ENCODE data around the gene MTHFD1L.

Gene MTHFD1L

GRCh38 chr6:150932996-150933395 is 67.5 kb downstream of the MTHFD1L start:
- DNase-seq (ENCODE audit: low read depth, low spot score), result no peak

- DNase-seq (ENCODE audit: low read depth, low spot score), result peak; percentile 82
Measured at GRCh38 chr6:150934380-150934779, 68.9 kb downstream of the MTHFD1L start.

- DNase-seq (ENCODE audit: low read depth, low spot score), result no peak
Measured at GRCh38 chr6:150936021-150936555, 70.6 kb downstream of the MTHFD1L start.

- DNase-seq (ENCODE audit: low read depth, low spot score), result no peak
Measured at GRCh38 chr6:150937132-150937906, 71.8 kb downstream of the MTHFD1L start.

GRCh38 chr6:150939399-150939798 is 73.9 kb downstream of the MTHFD1L start:
- no peak for DNase-seq (ENCODE audit: low read depth, low spot score)

GRCh38 chr6:150940941-150941340 is 75.4 kb downstream of the MTHFD1L start:
- DNase-seq (ENCODE audit: low read depth, low spot score), result no peak

- no peak for DNase-seq (ENCODE audit: low read depth, low spot score)
Measured at GRCh38 chr6:150949526-150949925, 84.0 kb downstream of the MTHFD1L start.

- DNase-seq (ENCODE audit: low read depth, low spot score), result no peak
Measured at GRCh38 chr6:150953851-150954250, 88.3 kb downstream of the MTHFD1L start.

GRCh38 chr6:150959166-150959565 is 93.7 kb downstream of the MTHFD1L start:
- DNase-seq (ENCODE audit: low read depth, low spot score), result peak; percentile 23

- no peak for DNase-seq (ENCODE audit: low read depth, low spot score)
Measured at GRCh38 chr6:150962436-150962835, 96.9 kb downstream of the MTHFD1L start.

- no peak for DNase-seq (ENCODE audit: low read depth, low spot score)
Measured at GRCh38 chr6:150964765-150965164, 99.3 kb downstream of the MTHFD1L start.

- DNase-seq (ENCODE audit: low read depth, low spot score), result no peak
Measured at GRCh38 chr6:150966786-150967185, 101.3 kb downstream of the MTHFD1L start.

GRCh38 chr6:150967381-150967780 is 101.9 kb downstream of the MTHFD1L start:
- no peak for DNase-seq (ENCODE audit: low read depth, low spot score)

- DNase-seq (ENCODE audit: low read depth, low spot score), result peak; percentile 34
Measured at GRCh38 chr6:150967910-150968309, 102.4 kb downstream of the MTHFD1L start.

GRCh38 chr6:150969901-150970300 is 104.4 kb downstream of the MTHFD1L start:
- DNase-seq (ENCODE audit: low read depth, low spot score), result no peak

GRCh38 chr6:150971219-150971618 is 105.7 kb downstream of the MTHFD1L start:
- DNase-seq (ENCODE audit: low read depth, low spot score), result no peak

GRCh38 chr6:150975136-150975535 is 109.6 kb downstream of the MTHFD1L start:
- no peak for DNase-seq (ENCODE audit: low read depth, low spot score)

GRCh38 chr6:150977281-150977680 is 111.8 kb downstream of the MTHFD1L start:
- DNase-seq (ENCODE audit: low read depth, low spot score), result no peak

GRCh38 chr6:150978624-150979023 is 113.1 kb downstream of the MTHFD1L start:
- no peak for DNase-seq (ENCODE audit: low read depth, low spot score)

GRCh38 chr6:150979826-150980350 is 114.4 kb downstream of the MTHFD1L start:
- DNase-seq (ENCODE audit: low read depth, low spot score), result no peak

GRCh38 chr6:150981095-150981494 is 115.6 kb downstream of the MTHFD1L start:
- DNase-seq (ENCODE audit: low read depth, low spot score), result no peak

- no peak for DNase-seq (ENCODE audit: low read depth, low spot score)
Measured at GRCh38 chr6:150981669-150982068, 116.2 kb downstream of the MTHFD1L start.

GRCh38 chr6:150987371-150987828 is 121.9 kb downstream of the MTHFD1L start:
- DNase-seq (ENCODE audit: low read depth, low spot score), result no peak
